ENCODE data around the gene KIAA1755. TPM values are rescaled to one million over a fixed set of nuclear protein-coding genes. Genes with fewer than 3 reads are reported as not detected.

KIAA1755 gene
- total RNA-seq, 1 experiment from 2014 or later, result 0.17 TPM

- no peak overlapping the region for H2BK12ac ChIP-seq (ENCODE audit: insufficient read length, low read depth, low read length)
- no peak for TF ChIP-seq CTCF (conservative IDR thresholded peaks at IDR 0.05)
- H2BK120ac ChIP-seq (ENCODE audit: low read depth, low read length, poor library complexity, severe bottlenecking), result no peak overlapping the region
- H3K4me2 ChIP-seq (ENCODE audit: insufficient read depth, insufficient read length, low read length), result no peak overlapping the region
- H3K9ac ChIP-seq (ENCODE audit: extremely low read depth, insufficient read length, low read length), result no peak overlapping the region
- no peak overlapping the region for H2AK5ac ChIP-seq (ENCODE audit: insufficient read length, low read length)
- no peak overlapping the region for H3K4me3 Mint-ChIP-seq
- H3K4ac ChIP-seq (ENCODE audit: low read depth, low read length), result no peak overlapping the region
- H2BK15ac ChIP-seq (ENCODE audit: low read depth, low read length), result no peak overlapping the region
- WGBS (ENCODE audit: extremely low coverage, insufficient read length, low lambda C conversion rate), result no CpG with 5 or more reads among the region's 1 CpG
- H3K18ac ChIP-seq (ENCODE audit: insufficient read length, low read depth, low read length), result no peak overlapping the region
- no peak overlapping the region for H3T11ph ChIP-seq (ENCODE audit: low read length)
- H4K5ac ChIP-seq (ENCODE audit: insufficient read length, low read depth, low read length), result no peak overlapping the region
- no peak for DNase-seq
- H3K4me1 Mint-ChIP-seq, result peaks cover 9 to 13% of the 10 kb centered on the region in 2 experiments; a peak in 3 of 4 replicates
- H3K27ac ChIP-seq (ENCODE audit: insufficient read length, low read depth, low read length), result no peak overlapping the region
- no peak overlapping the region for H3K14ac ChIP-seq (ENCODE audit: insufficient read depth, low read length)
- no peak overlapping the region for H3K56ac ChIP-seq (ENCODE audit: insufficient read length, low read depth, low read length)
- H2AFZ ChIP-seq (ENCODE audit: low read length), result no peak overlapping the region
- no peak overlapping the region for H2BK20ac ChIP-seq (ENCODE audit: low read depth, low read length, poor library complexity, severe bottlenecking)
- H3K79me2 ChIP-seq (ENCODE audit: insufficient read depth, low read length), result no peaks in the 10 kb centered on the region
- H4K91ac ChIP-seq (ENCODE audit: insufficient read length, low read depth, low read length), result no peak overlapping the region
- H3K27ac Mint-ChIP-seq, result no peak overlapping the region
- H3K79me1 ChIP-seq (ENCODE audit: insufficient read depth, low read depth, low read length, poor library complexity, severe bottlenecking), result no peaks in the 10 kb centered on the region
- no peak overlapping the region for H2BK5ac ChIP-seq (ENCODE audit: insufficient read length, low read length)
- no peak overlapping the region for H4K8ac ChIP-seq (replicated peaks; ENCODE audit: insufficient read length, low read depth, low read length)
- no peaks in the 10 kb centered on the region for H3K9me3 ChIP-seq (ENCODE audit: control insufficient read depth, low read depth, low read length)
- peaks cover 0 to 5% (median 4%) of the 10 kb centered on the region in 3 experiments; a peak in 1 of 7 replicates for H3K36me3 Mint-ChIP-seq (ENCODE audit: insufficient read depth in 1 of 3, low read depth in 3 of 3)
- peaks cover 9% of the 10 kb centered on the region for H3K27me3 Mint-ChIP-seq (ENCODE audit: low read depth)
- H3K27me3 ChIP-seq (ENCODE audit: insufficient read depth, low read length), result no peaks in the 10 kb centered on the region
- no peaks in the 10 kb centered on the region for H3K4me1 ChIP-seq (ENCODE audit: insufficient read depth, low read length)
- no peak overlapping the region for H3K23ac ChIP-seq (ENCODE audit: insufficient read length, low read depth, low read length)
- H3K9me3 Mint-ChIP-seq, result peaks cover 5 to 6% of the 10 kb centered on the region in 2 experiments
- H3K23me2 ChIP-seq (ENCODE audit: insufficient read length, low read depth, low read length, poor library complexity, severe bottlenecking), result no peaks in the 10 kb centered on the region
- no peaks in the 10 kb centered on the region for H4K20me1 ChIP-seq (ENCODE audit: control insufficient read depth, insufficient read depth, insufficient read length)
Measured at GRCh38 chr20:38197619-38198018, 62.9 kb downstream of the KIAA1755 start.

Data from H9 (cell line).